GM23248 (cell line): ENCODE data around the gene GREB1. TPM values are rescaled to one million over a fixed set of nuclear protein-coding genes. Genes with fewer than 3 reads are reported as not detected.
A peak's percentile ranks its signal among the peaks of the same experiment; 100 is the strongest.

ENCODE experiments used
- DNase-seq: peaks from one replicate; pipeline ENCODE4 v3.0.0-alpha.2; 2015
- H2AFZ ChIP-seq: fragments of 200-600 bp; sonication (generic); 2 replicates; pipeline ENCODE4 v1.6.1; 2016; ENCODE audit warnings: antibody characterized with exemption
- H3F3A ChIP-seq: fragments of 200-600 bp; sonication (generic); 2 replicates; pipeline ENCODE4 v1.6.1; 2016; ENCODE audit warnings: mild to moderate bottlenecking, antibody characterized with exemption, mixed run types; ENCODE audit not compliant: insufficient read depth
- H3K27ac ChIP-seq: fragments of 200-600 bp; sonication (generic); 2 replicates; pipeline ENCODE4 v1.5.1; 2016; ENCODE audit warnings: mild to moderate bottlenecking
- H3K27me3 ChIP-seq: fragments of 200-600 bp; sonication (generic); replicated peaks from 2 replicates; pipeline ENCODE4 v1.6.1; 2016; ENCODE audit warnings: mild to moderate bottlenecking; ENCODE audit not compliant: insufficient read depth
- H3K36me3 ChIP-seq: fragments of 200-600 bp; sonication (generic); 2 replicates; pipeline ENCODE4 v1.6.1; 2016; ENCODE audit warnings: low read depth, mild to moderate bottlenecking
- H3K4me1 ChIP-seq: fragments of 200-600 bp; sonication (generic); 2 replicates; pipeline ENCODE4 v1.6.1; 2016; ENCODE audit warnings: mild to moderate bottlenecking; ENCODE audit not compliant: insufficient read depth
- H3K4me2 ChIP-seq: fragments of 200-600 bp; sonication (generic); one replicate; pipeline ENCODE4 v1.6.1; 2016; ENCODE audit warnings: mild to moderate bottlenecking; ENCODE audit not compliant: unreplicated experiment
- H3K4me3 ChIP-seq: fragments of 200-600 bp; sonication (generic); 2 replicates; pipeline ENCODE4 v1.5.1; 2016; ENCODE audit warnings: mild to moderate bottlenecking
- H3K79me2 ChIP-seq: fragments of 200-600 bp; sonication (generic); 2 replicates; pipeline ENCODE4 v1.6.1; 2016; ENCODE audit warnings: mild to moderate bottlenecking; ENCODE audit not compliant: insufficient read depth
- H3K9ac ChIP-seq: fragments of 200-600 bp; sonication (generic); 2 replicates; pipeline ENCODE4 v1.6.1; 2016; ENCODE audit warnings: mild to moderate bottlenecking
- H3K9me2 ChIP-seq: fragments of 200-600 bp; sonication (generic); 2 replicates; pipeline ENCODE4 v1.6.1; 2016; ENCODE audit warnings: mixed run types, mild to moderate bottlenecking, moderate library complexity; ENCODE audit not compliant: insufficient read depth
- H3K9me3 ChIP-seq: fragments of 200-600 bp; sonication (generic); one replicate; pipeline ENCODE4 v1.6.1; 2017; ENCODE audit warnings: low read depth
- H4K20me1 ChIP-seq: fragments of 200-600 bp; sonication (generic); 2 replicates; pipeline ENCODE4 v1.6.0; 2016; ENCODE audit not compliant: insufficient read depth
- EZH2 ChIP-seq: fragments of 200-600 bp; sonication (generic); IDR thresholded peaks from 2 replicates; pipeline ENCODE4 v1.6.1; 2018; ENCODE audit warnings: antibody characterized with exemption, mild to moderate bottlenecking; ENCODE audit not compliant: insufficient read depth, poor library complexity, severe bottlenecking
- EZH2phosphoT487 ChIP-seq: fragments of 200-600 bp; sonication (generic); IDR thresholded peaks from 2 replicates; pipeline ENCODE4 v1.6.1; 2018; ENCODE audit warnings: antibody characterized with exemption, moderate library complexity, mild to moderate bottlenecking, low read depth; ENCODE audit not compliant: insufficient read depth
- WGBS, 2 experiments: methylation state at CpG; one replicate each; pipeline ENCODE4 v1.1.6; 2015 to 2017; ENCODE audit warnings: low lambda C conversion rate in 2 of 2, low coverage in 1 of 2; ENCODE audit errors: missing lambda C conversion rate in 2 of 2; 5-methylcytosine and 5-hydroxymethylcytosine counted together
- in situ Hi-C: fragments of 300-500 bp; cut with MboI; formaldehyde crosslinking; loops from 2 replicates; pipeline ENCODE4 v1.15.0; 2020
- polyA plus RNA-seq: library from polyadenylated mRNA; unstranded; fragments of >200 nt; fragmentation: Nextera tagmentation; extraction: Ambion mirVana; gene quantifications from 2 replicates; pipeline ENCODE4 v1.2.1, GENCODE V29; 2016
- total RNA-seq: library from RNA; depleted of rRNA; stranded (reverse); fragments of >200 nt; shearing (Covaris generic); gene quantifications from 2 replicates; pipeline ENCODE4 v1.2.3, GENCODE V29; 2014

Gene GREB1
- total and polyA plus RNA-seq, 2 experiments from 2014 or later: not detected

- Histone ChIP-seq H4K20me1 (no peaks in the 10 kb centered on the region), H3K4me3 (no peak overlapping the region), H3F3A (no peaks in the 10 kb centered on the region), H3K4me2 (no peak overlapping the region), H3K9me3 (no peaks in the 10 kb centered on the region), H3K36me3 (no peaks in the 10 kb centered on the region), H3K27ac (no peak overlapping the region), H2AFZ (no peak overlapping the region), H3K9me2 (no peaks in the 10 kb centered on the region), H3K9ac (no peak overlapping the region), H3K27me3 (peaks cover 41% of the 10 kb centered on the region), H3K4me1 (no peaks in the 10 kb centered on the region), H3K79me2 (no peaks in the 10 kb centered on the region)
- TF ChIP-seq EZH2 (no peak), EZH2phosphoT487 (no peak)
- DNase-seq: no peak
- in situ Hi-C loops: no loop called here
- 51 to 53% methylated on average over 10 of the region's 10 CpGs for WGBS, 2 experiments
These were observed 131.9 kb downstream of the GREB1 start for GRCh38 chr2:11665510-11666362.

GRCh38 chr2:11667194-11667593 is 133.3 kb downstream of the GREB1 start:
- no peaks in the 10 kb centered on the region for H3K9me3 ChIP-seq
- H3K79me2 ChIP-seq: no peaks in the 10 kb centered on the region
- no peak overlapping the region for H2AFZ ChIP-seq
- H4K20me1 ChIP-seq: no peaks in the 10 kb centered on the region
- H3K27me3 ChIP-seq: peaks cover 34% of the 10 kb centered on the region
- 13 to 23% methylated on average over 3 of the region's 3 CpGs for WGBS, 2 experiments
- H3K4me2 ChIP-seq: no peak overlapping the region
- DNase-seq: no peak
- H3F3A ChIP-seq: no peaks in the 10 kb centered on the region
- no peak overlapping the region for H3K27ac ChIP-seq
- in situ Hi-C loops: no loop called here
- H3K9ac ChIP-seq: no peak overlapping the region
- H3K4me1 ChIP-seq: no peaks in the 10 kb centered on the region
- H3K36me3 ChIP-seq: no peaks in the 10 kb centered on the region
- TF ChIP-seq EZH2: no peak
- no peak for TF ChIP-seq EZH2phosphoT487
- H3K9me2 ChIP-seq: no peaks in the 10 kb centered on the region
- no peak overlapping the region for H3K4me3 ChIP-seq

GRCh38 chr2:11667866-11668637 is 134.2 kb downstream of the GREB1 start:
- H3K36me3 ChIP-seq: no peaks in the 10 kb centered on the region
- DNase-seq: no peak
- no peak overlapping the region for H3K9ac ChIP-seq
- no peak for TF ChIP-seq EZH2
- no peak for TF ChIP-seq EZH2phosphoT487
- no peak overlapping the region for H2AFZ ChIP-seq
- no peak overlapping the region for H3K4me3 ChIP-seq
- H3K27ac ChIP-seq: no peak overlapping the region
- no peaks in the 10 kb centered on the region for H3K79me2 ChIP-seq
- in situ Hi-C loops: no loop called here
- H3K4me1 ChIP-seq: no peaks in the 10 kb centered on the region
- H3K9me2 ChIP-seq: no peaks in the 10 kb centered on the region
- H3K4me2 ChIP-seq: no peak overlapping the region
- peaks cover 36% of the 10 kb centered on the region for H3K27me3 ChIP-seq
- H4K20me1 ChIP-seq: no peaks in the 10 kb centered on the region
- 56 to 59% methylated on average over 16 of the region's 16 CpGs for WGBS, 2 experiments
- H3K9me3 ChIP-seq: no peaks in the 10 kb centered on the region
- H3F3A ChIP-seq: no peaks in the 10 kb centered on the region

- peaks cover 40% of the 10 kb centered on the region for H3K27me3 ChIP-seq
- DNase-seq: peak; percentile 73
- no peak within 1 kb of the TSS for H2AFZ ChIP-seq
- H3K79me2 ChIP-seq: no peaks in the 10 kb centered on the region
- no peak within 1 kb of the TSS for H3K9ac ChIP-seq
- no peak within 1 kb of the TSS for H3K4me3 ChIP-seq
- TF ChIP-seq EZH2phosphoT487 (no peak), EZH2 (no peak)
- in situ Hi-C loops: no loop called here
- H3K9me3 ChIP-seq: no peaks in the 10 kb centered on the region
- no peaks in the 10 kb centered on the region for H3K9me2 ChIP-seq
- 23 to 25% methylated on average over 70 to 88 of the region's 93 CpGs for WGBS, 2 experiments
- no peaks in the 10 kb centered on the region for H3K36me3 ChIP-seq
- no peak within 1 kb of the TSS for H3K27ac ChIP-seq
- H3K4me1 ChIP-seq: no peaks in the 10 kb centered on the region
- no peak within 1 kb of the TSS for H3K4me2 ChIP-seq
- H3F3A ChIP-seq: no peaks in the 10 kb centered on the region
- H4K20me1 ChIP-seq: no peaks in the 10 kb centered on the region
These were observed 135.8 kb downstream of the GREB1 start, which contains the start of gene NTSR2 for GRCh38 chr2:11669454-11670291. Gene NTSR2 (minus strand): TSS chr2:11670195. CDS start chr2:11670129, 66 bp downstream.
